Mammary microvascular endothelial cell (primary cell): Measurements from ENCODE around the gene FES. TPM values are rescaled to one million over a fixed set of nuclear protein-coding genes. Genes with fewer than 3 reads are reported as not detected.

Experiments used
- total RNA-seq: library from RNA; depleted of rRNA; stranded (reverse); fragments of >200 nt; gene quantifications from 2 replicates; pipeline ENCODE4 v1.2.3, GENCODE V29; 2015

The FES gene
- 108 and 121 TPM in 2 replicates for total RNA-seq

DNA sequence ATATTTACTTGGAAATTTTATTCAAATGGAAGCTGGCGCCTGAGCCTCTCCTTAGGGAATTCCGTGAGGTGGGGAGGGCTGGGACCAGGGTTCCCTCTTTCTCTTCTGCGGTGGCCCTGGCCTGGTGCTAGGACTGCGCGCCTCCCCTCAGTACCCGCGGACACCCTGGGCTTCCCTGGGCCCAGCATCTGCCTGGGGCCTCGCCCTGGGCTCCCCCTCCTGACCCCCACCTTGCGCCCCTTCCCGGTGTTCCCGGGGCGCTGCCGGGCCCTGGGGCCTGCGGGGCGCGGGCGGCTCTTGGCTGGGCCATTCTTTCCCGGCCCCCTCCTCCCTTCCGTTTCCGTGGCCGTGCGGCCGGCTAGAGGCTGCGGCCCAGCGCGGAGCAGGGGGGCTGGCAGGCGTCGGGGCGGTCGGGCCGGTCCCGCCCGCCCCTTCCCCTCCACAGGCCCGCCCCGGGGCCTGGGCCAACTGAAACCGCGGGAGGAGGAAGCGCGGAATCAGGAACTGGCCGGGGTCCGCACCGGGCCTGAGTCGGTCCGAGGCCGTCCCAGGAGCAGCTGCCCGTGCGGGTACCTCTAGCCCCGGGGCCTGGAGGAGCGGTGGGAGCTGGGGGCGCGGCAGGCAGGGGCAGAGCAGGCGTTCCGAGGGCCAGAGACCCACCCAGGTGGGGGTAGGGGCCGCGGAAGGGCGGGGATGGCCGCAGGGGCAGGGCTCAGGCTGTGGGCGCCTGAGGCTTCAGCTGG lies at the start of gene FES:
Gene FES, plus strand, starts transcription at position 529 of the 743 bp plus-strand sequence. CDS start 542 bp downstream, outside the sequence.

DNA sequence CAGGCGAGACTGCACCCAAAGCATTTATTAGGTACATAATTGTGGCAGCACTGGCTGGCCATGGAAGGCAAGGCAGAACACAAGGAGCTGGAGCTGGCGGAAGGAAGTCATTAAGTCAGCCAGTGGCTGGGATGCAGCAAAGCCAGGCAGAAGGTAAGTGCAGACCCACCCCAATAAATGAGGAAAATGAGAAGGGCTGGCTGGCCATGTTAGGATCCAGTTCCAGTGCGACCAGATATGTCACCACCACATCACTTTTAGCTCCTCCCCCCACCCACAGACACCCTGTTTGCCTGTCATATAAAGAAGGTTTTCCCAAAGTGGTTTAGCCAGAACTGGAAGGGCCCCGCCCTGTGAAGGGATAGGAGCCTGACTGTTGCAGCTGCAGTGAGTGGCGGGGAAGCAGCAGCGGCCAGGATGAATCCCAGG lies 16.0 kb upstream of the FES start, which contains the start of gene FURIN:
Gene FURIN, plus strand, starts transcription at position 328 of the 429 bp plus-strand sequence. CDS start 7,153 bp downstream, outside the sequence.

GRCh38 chr15:90902840-90903732 lies 18.8 kb downstream of the FES start, which contains the start of gene MAN2A2:
MAN2A2 (plus strand) TSS chr15:90903302; CDS start chr15:90904208, 906 bp downstream.

GRCh38 chr15:90931828-90932659 lies 47.7 kb downstream of the FES start, which contains the start of gene HDDC3:
HDDC3 (minus strand) TSS chr15:90932549; CDS start chr15:90932540, 9 bp downstream.

DNA sequence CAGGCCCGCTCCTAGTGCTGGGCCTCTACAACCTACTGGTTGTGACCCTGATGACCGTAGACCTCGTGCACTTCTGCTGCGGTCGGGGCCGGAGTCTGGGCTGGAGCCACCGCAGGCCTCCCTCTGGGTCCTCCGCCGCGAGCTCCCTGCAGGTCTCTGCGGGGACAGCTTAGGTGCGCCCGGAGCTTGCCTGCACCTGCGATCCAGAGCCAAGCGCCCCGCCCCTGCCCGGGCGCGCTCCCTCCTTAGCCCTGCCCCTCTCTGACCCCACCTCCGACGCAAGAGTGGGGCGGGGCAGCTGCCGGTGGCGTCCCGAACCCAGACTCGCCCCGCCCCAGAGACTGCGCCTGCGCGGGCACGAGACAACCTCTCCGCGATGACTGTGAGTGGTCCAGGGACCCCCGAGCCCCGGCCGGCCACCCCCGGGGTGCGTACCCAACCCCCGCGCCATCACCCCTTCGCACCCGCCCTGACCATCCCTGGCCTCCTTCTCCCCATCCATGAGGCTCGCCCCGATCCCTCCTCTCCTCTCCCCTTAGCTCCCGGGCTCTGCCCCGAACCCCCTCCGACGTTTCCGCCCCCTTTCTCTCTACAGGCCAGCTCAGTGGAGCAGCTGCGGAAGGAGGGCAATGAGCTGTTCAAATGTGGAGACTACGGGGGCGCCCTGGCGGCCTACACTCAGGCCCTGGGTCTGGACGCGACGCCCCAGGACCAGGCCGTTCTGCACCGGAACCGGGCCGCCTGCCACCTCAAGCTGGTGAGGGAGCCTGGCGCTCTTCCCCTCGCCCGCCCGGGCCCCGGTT lies 50.8 kb downstream of the FES start, which contains the start of gene UNC45A:
Gene UNC45A, plus strand, starts transcription at position 337 of the 803 bp plus-strand sequence. Its CDS starts 40 bp downstream, at position 377.

Other genes with a start within 250 kb of the FES start
- gene BLM, start 167.2 kb upstream of the FES start, total RNA-seq: 9.8 and 10.5 TPM in 2 replicates
- 100 and 116 TPM in 2 replicates for gene FURIN, start 15.9 kb upstream of the FES start, total RNA-seq
- 17.4 and 20.6 TPM in 2 replicates for gene MAN2A2, start 18.8 kb downstream of the FES start, total RNA-seq
- gene HDDC3, start 48.0 kb downstream of the FES start, total RNA-seq: 38.9 and 40.5 TPM in 2 replicates
- 68.9 and 84.5 TPM in 2 replicates for gene UNC45A, start 50.8 kb downstream of the FES start, total RNA-seq
- gene RCCD1, start 70.4 kb downstream of the FES start, total RNA-seq: 18.7 and 19.0 TPM in 2 replicates
- gene PRC1, start 110.0 kb downstream of the FES start, total RNA-seq: 177 and 195 TPM in 2 replicates
- gene VPS33B, start 138.1 kb downstream of the FES start, total RNA-seq: 8.2 and 15.6 TPM in 2 replicates
- 1.3 and 1.7 TPM in 2 replicates for gene SV2B, start 215.8 kb downstream of the FES start, total RNA-seq